NCI-H1105 (cell line): ENCODE measurements around the gene PKNOX2.

Source experiments
- DNase-seq: peaks from one replicate; lab custom pipeline; 2025; lab: John Stamatoyannopoulos, UW

PKNOX2 gene

DNA sequence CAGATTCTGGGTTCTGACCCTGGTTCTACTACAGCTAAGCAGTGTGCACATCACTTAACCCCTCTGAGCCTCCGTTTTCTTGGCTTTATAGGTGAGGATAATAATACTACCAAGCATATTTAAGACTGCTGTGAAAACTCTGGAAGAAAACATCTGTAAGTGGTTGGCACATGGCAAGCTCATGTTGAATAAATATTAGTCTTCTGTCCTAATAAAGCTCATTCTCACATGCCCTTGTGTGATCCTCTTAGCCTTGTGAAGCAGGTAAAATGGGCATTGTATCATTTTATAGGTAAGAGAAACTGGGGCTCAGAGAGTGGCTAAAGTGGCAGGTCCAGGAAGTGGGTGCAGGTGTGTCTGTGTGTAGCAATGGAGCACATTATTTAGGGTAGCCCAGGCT lies 8.5 kb downstream of the PKNOX2 start:
- no peak for DNase-seq

DNA sequence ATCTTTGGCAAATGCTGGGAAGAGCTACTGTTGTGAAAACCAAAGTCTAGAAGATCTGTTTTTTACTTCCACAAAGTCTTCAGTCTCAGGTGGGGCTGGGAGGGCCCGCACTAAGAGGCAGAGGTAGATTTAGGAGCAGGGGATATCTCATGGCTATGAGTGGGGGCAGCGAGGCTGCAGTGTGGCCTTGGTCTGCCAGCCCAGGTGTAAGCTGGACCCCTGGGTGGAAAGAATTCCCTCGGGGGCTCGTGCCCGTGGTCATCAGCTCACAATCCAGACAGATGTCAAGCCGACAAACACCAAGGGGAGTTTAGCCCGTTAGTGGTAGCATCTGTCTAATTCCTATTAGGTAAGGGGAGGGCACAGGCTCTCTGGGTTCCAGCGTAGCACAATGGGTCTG lies 9.0 kb downstream of the PKNOX2 start:
- DNase-seq: no peak

DNA sequence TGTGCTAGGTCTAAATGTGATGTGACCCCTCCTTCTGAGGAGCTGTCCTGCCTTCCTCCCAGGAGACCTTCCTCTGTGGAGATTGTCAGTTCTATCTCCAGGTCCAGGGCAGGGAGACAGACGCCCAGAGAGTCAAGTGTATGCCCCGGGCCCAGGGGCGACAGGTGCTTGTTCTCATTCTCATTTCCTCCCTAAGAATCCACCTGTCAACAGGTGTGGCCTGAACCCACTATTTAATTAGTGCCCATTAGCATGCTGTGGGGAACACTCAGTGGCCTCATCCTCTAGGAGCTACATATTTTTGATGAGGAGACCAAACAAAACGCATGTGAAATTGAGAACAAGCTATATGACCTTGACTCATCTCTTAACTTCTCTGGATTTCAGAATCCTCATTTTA lies 9.5 kb downstream of the PKNOX2 start:
- no peak for DNase-seq

DNA sequence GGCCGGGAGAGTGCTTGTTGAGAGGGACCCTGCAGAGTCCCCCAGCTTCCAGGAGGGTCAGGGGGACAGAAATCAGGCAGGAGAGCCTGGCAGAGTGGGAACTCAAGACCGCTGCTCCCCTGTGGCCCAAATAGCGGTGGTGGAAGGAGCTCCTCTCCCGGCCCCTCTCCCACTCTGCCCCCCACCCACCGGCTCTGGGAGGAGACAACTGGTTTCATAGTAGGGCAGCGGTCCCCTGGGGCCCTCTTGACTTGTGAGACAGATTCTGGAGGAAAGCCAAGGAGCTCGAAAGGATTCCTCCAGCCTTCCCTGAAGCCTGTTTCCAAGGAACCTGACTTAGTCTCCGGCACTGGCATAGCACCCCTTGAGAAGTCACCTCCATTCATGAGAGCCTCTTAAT lies 10.1 kb downstream of the PKNOX2 start:
- no peak for DNase-seq

DNA sequence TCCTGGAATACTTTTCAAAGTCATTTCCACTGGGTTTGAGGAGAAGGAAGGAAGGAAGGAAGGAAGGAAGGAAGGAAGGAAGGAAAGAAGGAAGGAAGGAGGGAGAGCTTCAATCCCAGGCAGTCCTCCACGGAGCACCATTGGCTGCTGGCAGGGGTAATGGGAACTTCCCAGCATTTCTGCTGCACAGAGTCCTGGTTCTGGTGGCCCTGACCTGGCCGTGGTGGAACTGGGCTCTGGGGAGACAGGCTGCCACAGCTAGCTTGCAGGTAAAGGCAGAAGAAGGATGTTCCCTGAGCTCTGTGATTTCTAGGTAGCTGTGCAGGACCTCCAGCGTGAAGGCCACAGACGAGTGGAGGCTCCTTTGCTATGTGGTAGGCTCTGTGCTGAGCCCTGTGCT lies 10.6 kb downstream of the PKNOX2 start:
- DNase-seq: no peak

DNA sequence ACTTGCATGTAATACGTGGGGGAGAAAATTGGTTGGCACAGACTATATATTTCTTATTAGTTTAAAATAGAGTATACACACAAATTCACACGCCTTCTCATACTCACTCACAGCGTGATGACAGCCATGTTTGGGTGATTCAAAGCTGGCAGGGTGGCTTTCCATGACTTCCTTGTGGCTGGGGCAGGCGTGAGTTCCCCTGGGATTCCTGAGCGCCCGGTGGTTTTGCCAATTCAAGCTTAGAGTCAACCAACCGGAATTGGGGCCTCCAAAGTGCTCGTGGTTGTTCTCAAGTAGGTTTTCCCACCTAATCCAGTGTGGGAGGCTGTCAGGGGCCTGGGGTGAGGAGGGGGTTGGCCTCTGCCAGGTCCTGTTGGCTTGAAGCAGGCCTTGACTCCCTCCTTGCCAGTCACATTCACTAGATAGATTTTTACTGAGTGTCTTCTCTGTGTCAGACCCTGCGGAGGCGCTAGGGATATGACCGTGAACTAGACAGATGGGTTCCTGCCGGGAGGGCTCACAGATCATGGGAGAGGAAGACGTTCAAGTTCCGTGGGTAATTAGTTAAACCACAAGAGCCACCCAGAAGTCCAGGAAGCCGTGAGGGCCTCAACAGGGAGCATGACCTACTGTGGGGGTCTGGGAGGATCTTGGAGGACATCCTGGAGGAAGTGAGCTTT lies 11.5 kb downstream of the PKNOX2 start:
- DNase-seq: no peak

DNA sequence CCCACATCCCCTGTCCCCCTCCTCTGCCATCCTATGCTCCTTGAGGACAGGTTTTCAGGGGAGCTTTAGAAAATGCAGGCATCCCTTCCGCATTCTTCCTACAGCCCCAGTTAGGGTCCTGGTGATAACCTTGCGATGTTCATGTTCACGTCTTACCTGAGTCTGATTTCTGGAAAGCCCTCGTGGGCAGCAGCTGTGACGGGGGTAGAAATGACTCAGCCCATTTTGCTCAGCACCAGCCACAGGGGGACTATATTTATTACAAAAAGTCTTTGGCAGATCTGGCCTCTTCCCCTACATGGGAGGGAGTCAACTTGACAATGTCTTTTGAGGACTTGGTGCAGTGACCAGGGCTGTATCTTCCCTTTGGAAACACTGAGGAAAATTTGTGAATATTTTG lies 12.3 kb downstream of the PKNOX2 start:
- no peak for DNase-seq

DNA sequence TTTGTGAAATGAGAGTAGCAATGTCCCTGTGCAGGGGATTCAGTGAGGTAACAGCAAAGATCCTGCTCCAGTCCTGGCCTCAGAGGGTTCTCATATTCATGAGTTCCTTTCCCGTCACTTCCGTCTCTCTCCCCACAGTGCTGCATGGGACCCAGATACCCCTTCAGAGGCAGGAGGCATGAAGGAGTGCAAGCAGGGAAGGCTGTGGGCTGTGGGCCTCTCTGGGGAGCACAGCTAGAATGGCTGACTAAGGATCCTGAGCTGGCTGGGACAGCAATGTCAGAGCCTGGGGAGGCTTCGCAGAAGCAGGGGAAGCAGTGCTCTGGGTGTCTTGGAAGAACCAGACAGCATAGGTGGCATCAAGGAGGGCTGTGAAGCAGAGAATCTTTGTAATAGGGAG lies 13.0 kb downstream of the PKNOX2 start:
- DNase-seq: no peak

DNA sequence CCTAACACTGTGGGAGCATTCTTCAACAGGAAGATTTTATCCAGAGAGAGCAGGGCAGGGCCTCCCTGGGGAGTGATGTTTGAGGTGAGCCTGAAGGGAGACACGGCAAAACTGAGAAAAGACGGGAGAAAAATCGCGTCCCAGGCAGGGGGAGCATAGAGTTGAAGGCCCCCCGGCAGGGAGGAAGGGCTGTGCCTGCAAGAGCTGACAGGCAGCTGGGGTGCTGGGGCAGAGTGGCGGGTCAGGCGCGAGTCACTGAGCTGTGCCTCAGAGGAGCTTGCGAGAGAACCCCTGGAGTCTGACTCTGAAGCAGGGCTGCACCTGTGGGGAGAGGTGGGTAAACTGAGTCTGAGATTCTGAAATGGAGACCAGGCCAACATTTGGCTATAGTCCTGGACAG lies 14.8 kb downstream of the PKNOX2 start:
- no peak for DNase-seq

DNA sequence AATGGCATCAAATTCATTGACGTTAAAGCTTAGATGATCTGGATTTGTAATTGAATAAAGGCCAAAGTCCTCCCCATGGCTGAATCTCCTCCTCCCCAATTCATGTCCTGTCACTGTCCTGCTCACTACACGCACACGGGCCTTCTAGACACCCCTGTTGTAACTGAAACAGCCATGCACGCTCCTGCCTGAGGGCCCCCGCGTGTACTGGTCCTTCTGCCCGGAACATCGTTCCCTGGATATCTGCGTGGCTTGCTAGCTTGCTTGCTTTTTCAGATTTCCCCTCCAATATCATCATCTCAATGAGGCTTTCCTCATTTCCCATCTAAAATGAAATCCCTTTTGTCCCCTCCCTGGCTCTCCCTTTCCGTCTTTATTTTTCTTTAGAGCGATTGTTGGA lies 15.3 kb downstream of the PKNOX2 start:
- DNase-seq: no peak

DNA sequence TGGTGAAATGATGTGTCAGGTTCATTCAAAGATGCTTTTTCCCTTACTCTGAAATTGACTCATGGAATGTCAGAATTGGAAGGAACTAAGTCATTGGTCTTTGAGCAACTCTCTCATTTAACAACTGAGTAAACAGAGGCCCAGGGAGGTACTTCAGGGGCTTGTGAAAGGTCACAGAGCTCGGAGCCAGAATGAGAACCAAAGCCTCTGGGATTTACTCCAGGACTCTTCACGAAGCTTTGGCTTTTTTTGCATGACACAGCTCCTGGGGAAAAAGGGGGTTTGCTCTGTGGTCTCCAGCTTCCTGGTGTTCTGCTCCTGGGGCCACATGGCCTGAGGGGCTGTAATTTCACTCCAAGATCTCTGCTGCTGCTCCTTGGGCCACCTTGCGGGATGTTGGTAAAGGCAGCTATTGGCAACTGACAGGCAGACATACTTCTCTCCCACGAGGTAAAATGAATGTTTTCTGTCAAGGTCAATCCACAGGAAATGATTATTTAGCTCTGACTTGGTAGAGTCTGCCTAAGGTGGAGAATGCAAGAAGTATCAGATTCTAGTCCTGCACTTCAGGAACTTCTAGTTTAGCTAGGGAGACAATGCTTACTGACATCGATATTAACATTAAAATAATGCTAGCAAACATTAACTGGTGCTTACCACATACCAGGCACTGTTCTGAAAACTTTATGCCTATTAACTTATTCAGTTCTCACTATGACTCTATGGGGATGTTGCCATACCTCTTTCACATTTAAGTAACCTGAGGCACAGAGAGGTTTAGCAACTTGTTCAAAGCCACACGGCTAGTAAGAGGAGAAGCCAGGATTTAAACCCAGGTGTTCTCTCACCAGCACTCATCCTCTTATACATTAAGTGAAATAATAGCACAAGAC lies 16.1 kb downstream of the PKNOX2 start:
- DNase-seq: no peak

DNA sequence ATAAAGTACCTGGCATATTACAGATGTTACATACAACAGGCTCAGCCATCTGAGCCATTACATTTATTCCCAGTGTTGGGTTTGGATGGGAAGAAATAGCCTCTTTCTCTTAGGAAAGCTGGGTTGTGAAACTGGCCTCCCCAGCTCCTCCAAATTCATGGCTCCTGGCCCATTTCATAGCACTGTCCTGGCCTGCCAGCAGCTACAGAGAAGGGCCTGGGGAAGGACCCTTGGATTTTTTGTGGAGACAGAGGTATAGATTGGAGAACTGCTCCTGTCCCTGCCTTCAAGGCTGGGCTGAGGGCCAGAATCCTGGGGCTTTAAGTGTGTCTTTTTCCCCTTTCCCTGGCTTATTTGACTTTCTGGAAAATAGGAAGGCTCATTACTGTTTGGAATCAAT lies 18.0 kb downstream of the PKNOX2 start:
- no peak for DNase-seq

DNA sequence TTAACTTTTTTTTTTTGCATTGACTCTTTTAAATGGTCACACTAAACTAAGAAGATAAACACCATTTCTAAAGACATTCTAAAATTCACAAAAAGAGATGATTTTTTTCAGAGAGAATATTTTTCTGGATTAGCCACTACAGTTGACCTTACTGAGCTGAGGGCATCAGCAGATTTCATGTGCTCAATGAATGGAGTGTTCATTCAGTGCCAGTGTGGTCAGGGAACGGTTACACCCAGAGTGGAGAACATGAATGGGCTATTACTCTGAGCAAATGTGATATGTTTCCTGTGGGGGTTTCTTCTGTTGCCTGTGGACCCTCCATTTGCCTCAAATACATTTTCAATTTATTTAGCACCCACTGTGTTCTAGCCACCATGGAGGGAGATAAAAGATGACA lies 19.1 kb downstream of the PKNOX2 start:
- no peak for DNase-seq

DNA sequence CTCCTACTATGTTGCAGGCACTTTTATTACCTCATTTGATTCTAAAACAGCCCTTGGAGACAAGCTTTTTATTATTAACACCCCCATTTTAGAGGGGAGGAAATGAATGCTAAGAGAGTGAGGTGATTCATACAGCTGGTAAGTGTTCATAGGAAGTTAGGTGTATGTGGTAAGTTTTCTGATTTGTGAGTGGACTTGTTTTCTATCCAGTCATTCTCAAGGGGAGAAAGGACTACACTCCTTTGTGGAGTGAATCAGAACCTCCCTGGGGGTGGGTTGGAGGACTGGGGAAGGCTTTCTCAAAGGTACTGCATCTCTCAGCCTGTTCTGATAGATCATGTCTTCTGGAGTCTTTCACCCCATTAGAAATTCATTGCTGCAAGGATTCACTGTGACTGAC lies 23.5 kb downstream of the PKNOX2 start:
- DNase-seq: no peak

DNA sequence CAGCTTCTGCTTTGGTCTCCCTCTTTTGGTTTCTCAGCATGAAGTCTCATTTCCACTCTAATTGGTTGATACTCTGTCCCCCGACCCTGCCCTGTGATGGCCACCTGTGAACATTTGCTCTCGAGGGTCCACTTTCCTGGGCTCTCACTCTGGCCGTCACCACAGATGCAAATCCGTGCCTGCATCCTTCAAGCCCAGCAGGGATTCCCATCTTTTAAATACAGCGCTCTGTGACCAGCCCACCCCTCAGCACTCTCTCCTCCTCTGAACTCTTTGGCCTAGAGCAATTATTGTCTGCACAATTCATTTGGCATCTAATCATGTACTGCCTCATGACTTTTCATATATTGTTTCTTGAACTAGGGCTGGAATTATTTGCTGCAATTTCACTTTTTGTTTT lies 26.0 kb downstream of the PKNOX2 start:
- no peak for DNase-seq

DNA sequence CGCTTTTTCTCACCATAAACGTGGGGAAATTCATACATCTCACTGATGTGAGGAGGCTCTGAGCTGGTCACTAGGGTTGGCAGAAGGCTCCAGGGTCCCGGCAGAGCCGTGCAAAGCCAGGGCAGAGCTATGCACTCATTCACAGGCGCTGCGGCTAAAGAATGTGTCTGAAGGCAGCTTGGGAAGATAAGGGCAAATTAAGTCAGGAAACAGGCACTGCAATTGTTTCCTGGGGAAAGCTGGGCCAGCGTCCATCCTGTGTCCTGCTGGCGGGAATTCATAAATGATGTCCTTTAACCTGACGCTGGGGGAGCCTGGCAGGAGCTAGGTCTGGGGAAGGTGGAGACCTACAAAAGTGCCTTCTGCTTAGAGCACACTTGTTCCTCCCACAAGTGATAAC lies 27.6 kb downstream of the PKNOX2 start:
- DNase-seq: no peak

DNA sequence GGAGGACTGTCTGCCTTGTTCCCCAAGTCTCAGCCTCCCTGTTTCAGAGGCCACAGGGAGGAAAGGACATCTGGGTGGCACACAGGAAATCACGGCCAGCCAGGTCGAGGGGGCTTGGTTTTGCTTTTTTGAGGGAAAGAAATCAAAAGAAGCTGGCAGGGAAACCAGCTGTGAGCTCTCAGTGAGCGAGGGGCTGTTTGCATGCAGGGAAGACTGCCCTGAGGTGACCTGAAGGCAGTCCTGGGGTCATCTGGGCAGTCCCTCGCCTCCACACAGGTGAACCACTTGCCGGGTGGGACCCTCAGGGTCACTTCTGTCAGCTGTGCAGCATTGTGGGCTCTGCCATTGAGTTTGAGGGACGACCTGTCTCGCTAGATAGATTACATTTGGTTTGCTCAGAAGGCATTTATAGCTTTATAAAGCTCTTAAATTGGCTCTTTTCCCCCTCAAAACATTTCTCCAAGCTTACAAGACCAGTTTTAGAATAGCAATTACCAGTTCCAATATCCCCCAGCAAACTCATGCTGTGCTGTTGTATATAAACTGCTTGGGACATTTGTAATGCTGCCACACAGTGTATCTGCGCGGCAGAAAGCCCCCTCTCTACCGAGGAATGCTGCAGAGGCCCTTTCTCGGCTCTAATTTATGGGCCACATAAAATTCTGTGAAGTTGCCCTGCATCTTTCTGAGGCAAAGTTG lies 28.3 kb downstream of the PKNOX2 start:
- DNase-seq: no peak

DNA sequence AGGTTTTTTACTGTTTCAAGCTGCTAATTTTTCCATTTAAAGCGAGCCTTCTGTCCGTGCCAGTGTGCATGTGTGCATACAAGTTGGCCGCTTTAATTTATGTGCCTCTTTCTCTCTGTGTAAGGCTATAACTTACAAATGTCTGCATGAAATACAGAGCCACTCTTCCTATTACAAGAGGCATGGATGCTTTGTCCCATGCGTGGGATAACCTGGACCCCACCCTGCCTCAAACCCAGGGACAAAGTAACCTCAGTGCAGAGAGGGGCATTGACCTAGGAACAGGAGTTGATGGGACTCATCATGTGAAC lies 28.8 kb downstream of the PKNOX2 start:
- no peak for DNase-seq

DNA sequence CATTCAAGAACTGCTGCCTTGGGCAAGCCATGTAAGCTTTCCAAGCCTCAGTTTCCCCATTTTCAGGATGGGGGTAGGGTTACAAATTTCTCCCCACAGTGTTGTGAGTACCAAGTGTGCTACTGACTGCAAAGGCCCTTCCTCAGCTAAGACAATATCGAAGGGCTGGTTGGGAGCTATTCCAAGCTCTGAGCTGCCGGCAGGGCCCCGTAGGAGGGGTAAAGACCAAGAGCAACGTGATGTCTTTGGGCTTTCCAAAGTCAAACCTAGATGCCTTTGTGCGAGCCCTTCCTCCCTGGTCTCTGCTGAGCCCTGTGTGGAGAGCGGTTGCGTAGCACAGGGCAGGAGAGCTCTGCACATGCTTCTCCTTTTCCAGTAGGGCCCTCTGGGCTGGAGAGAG lies 29.3 kb downstream of the PKNOX2 start:
- no peak for DNase-seq

DNA sequence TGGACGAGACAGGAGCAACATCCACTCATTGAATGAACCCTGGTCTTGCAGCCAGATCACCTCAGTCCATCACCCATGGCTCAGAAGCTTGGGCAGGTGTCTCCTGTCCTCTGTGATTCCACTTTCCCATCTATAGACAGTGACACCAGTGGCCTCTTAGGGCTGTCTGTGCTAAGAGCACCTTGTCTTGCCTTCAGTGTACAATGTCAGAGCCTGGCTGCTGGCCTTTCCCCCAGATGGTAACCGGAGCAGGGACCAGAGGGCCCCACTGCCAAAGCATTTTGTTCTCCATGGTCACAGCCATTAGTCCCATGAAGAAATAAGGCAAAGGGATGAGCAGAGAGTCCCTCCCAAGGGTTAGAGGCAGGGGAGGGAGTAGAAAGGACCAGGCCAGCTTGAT lies 35.4 kb downstream of the PKNOX2 start:
- DNase-seq: no peak

DNA sequence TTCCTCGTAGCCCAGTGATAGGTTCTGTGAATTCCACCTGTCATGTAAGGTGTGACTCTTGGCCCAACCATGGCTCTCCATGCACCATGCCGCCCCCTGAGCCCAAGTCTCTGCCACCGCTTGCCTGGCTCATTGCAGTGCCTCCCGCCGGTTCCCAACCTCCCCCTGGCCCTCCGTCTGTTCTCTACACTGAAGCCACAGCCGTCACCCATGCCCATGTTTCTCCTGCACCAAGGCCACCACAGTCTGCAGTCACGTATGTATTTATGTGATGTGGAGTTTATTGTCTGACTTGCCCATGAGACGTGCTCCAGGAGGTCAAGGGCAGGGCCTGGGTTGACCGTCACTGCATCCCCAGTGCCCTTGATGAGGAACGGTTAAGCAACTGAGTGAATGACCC lies 35.9 kb downstream of the PKNOX2 start:
- no peak for DNase-seq

DNA sequence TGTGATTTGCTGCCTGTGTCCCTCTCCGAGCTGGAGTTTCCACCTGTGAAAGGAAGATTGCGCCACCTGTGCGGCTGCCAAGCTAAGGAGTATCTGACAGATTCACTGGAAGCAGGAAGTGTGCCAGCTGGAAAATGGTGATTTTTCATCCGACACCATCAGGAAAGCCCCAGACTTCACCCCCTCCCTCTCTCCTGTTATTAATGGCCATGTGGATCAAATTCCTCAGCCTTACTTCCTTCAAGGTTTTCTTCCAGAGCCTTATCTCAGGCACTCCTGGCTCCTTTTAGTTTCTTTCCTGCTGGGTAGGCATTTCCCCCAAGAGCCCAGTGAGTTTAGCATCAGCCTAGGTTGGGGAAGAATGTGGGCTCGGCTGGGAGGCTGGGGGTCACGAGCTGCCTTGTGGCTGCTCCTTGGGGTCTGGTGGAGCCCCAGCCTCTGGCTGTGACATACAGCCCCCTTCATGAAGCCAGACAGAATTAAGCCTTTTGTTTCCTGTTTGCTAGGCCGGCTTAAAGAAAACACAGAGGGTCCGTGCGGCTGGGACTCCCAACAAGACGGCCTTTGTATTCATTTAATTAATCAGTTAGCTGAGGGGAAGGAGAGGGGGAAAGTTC lies 37.1 kb downstream of the PKNOX2 start:
- DNase-seq: no peak

DNA sequence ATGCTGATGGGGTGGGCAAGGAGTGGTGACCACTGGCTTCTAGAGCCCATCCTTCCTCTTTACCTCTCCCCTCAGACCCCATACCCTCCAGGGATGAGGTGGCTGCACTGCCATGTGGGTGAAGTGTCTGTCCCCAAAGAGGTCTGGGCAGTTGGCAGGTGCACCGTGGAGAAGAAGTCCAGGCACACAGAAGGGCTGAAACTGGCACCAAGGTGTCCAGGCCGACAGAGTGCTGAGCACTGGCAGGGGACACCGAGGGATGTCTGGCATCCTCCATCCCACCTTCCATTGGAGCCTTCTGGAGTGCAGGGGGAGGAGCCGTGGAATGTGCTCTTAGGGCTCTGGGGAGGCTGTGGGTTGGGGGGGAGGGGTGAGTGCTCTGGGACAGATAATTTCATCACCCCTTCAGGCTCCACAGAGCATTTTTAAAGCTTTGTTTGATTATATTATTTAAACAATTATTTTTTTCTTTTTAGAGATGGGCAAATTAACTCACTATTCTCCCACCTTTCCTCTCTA lies 37.9 kb downstream of the PKNOX2 start:
- DNase-seq: no peak
